Body of pancreas (tissue), 4 donors: ENCODE data around the gene VCX3B. TPM values are rescaled to one million over a fixed set of nuclear protein-coding genes. Genes with fewer than 3 reads are reported as not detected.
"Not testable (repeated sequence)": the region's sequence is repeated elsewhere in the genome, so short reads cannot be mapped to it uniquely, and the experiment has no call there.

ENCODE experiments used
- ATAC-seq: fragments of 150-250 bp; one replicate; pipeline ENCODE4 v1.9.1; 2016
- DNase-seq, 4 donors: peaks; one replicate each; pipeline ENCODE4 v3.0.0-alpha.2; 2019
- H3K27ac ChIP-seq, 4 donors: fragments of 200-600 bp; sonication (generic); 1 replicate in 3 of 4; 2 replicates in 1 of 4; pipeline versions ENCODE4 v1.5.1 to v1.6.1; 2016 to 2019; ENCODE audit warnings: mild to moderate bottlenecking in 1 of 4, mixed read lengths in 1 of 4, moderate library complexity in 1 of 4
- H3K27me3 ChIP-seq, 2 donors: fragments of 200-600 bp; sonication (generic); one replicate each; pipeline ENCODE4 v1.6.0; 2016; ENCODE audit warnings: mild to moderate bottlenecking in 1 of 2
- H3K36me3 ChIP-seq, 2 donors: fragments of 200-600 bp; sonication (generic); replicated peaks in 1 of 2; 2 replicates each; pipeline ENCODE4 v1.5.1; 2016; ENCODE audit warnings: low read depth in 2 of 2; ENCODE audit not compliant: insufficient read depth in 1 of 2
- H3K4me1 ChIP-seq: fragments of 200-600 bp; sonication (generic); one replicate; pipeline ENCODE4 v1.6.0; 2016
- H3K4me3 ChIP-seq, 2 donors: fragments of 200-600 bp; sonication (generic); 1 replicate in 1 of 2; 2 replicates in 1 of 2; pipeline ENCODE4 v1.5.1; 2016 to 2019
- H3K9me3 ChIP-seq, 3 donors: fragments of 200-600 bp; sonication (generic); 1 replicate in 2 of 3; 2 replicates in 1 of 3; pipeline ENCODE4 v1.5.1; 2016
- POLR2A ChIP-seq, 3 donors: fragments of 450-650 bp; IDR thresholded peaks; one replicate each; pipeline ENCODE4 v1.6.1; 2016; ENCODE audit warnings: antibody characterized with exemption in 3 of 3, mild to moderate bottlenecking in 2 of 3
- WGBS, 2 donors: methylation state at CpG; one replicate each; pipeline ENCODE4 v1.1.5; 2017; 5-methylcytosine and 5-hydroxymethylcytosine counted together
- intact Hi-C: fragments of 100-400 bp; cut with DNase I; formaldehyde crosslinking; loops from one replicate; pipeline ENCODE4 v1.15.1; 2023
- total RNA-seq, 2 donors: library from RNA; depleted of rRNA; stranded (reverse); fragments of >200 nt; gene quantifications; one replicate each; pipeline ENCODE4 v1.1.0, GENCODE V29; 2016
- TF ChIP-seq, protein P1 (sequence below), 7 experiments: fragments of 450-650 bp in 4 of 7; fragments of 200-600 bp in 3 of 7; sonication (generic) in 3 of 7; IDR thresholded peaks; one replicate each; pipeline ENCODE4 v1.5.1; 2016 to 2019; ENCODE audit warnings: antibody characterized with exemption in 7 of 7

VCX3B gene
- total RNA-seq, 2 donors from 2014 or later, result not detected

DNA sequence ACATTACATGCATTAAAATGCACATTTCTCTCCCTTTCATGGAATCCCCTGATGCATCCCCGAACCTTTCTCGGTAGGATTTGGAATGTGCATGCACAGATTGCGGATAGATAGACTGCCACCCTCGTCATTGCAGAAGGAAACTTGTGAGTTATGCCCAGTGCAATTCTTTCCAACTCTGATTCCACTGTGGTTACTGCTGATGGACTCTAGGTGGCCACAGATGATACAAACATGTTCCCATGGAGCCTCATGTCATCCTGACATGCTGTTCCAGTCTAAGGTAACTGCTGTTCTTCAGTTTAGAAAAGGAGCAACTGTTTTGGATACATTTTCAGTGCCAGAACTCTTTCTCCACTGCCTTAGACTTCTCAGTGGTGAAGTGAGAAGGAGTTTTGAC lies 9.1 kb upstream of the VCX3B start:
- WGBS, 2 donors, result 77 to 78% methylated on average over 4 of the region's 4 CpGs
- intact Hi-C loops, result no loop called here
- H3K27me3 ChIP-seq, result no peaks in the 10 kb centered on the region
- no peaks in the 10 kb centered on the region for H3K4me1 ChIP-seq
- no peaks in the 10 kb centered on the region for H3K36me3 ChIP-seq
- no peak for ATAC-seq
- no peak for TF ChIP-seq POLR2A (IDR thresholded peaks at IDR 0.05)
- TF ChIP-seq, protein P1, sequence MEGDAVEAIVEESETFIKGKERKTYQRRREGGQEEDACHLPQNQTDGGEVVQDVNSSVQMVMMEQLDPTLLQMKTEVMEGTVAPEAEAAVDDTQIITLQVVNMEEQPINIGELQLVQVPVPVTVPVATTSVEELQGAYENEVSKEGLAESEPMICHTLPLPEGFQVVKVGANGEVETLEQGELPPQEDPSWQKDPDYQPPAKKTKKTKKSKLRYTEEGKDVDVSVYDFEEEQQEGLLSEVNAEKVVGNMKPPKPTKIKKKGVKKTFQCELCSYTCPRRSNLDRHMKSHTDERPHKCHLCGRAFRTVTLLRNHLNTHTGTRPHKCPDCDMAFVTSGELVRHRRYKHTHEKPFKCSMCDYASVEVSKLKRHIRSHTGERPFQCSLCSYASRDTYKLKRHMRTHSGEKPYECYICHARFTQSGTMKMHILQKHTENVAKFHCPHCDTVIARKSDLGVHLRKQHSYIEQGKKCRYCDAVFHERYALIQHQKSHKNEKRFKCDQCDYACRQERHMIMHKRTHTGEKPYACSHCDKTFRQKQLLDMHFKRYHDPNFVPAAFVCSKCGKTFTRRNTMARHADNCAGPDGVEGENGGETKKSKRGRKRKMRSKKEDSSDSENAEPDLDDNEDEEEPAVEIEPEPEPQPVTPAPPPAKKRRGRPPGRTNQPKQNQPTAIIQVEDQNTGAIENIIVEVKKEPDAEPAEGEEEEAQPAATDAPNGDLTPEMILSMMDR (IDR thresholded peaks at IDR 0.05), result no peak
- H3K27ac ChIP-seq, result no peak overlapping the region
- no peak for DNase-seq
- no peaks in the 10 kb centered on the region for H3K9me3 ChIP-seq
- no peak overlapping the region for H3K4me3 ChIP-seq

DNA sequence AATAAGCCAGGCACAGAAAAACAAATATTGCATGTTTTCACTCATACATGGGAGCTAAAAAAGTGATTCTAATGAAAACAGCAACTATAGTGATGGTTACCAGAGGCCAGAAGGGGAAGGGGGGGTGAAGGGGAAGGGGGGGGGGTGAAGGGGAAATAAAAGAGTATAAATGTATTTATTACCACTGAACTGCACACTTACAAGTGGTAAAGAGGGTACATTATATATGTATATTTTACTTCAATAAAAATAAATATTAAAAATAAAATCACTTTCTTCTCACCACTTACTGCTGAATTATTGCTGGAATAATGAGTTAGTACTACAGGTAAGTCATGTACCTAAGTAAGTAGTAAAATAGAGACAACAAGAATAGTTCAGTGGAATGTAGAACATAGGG lies 2.1 kb upstream of the VCX3B start:
- Histone ChIP-seq H3K27me3 (no peaks in the 10 kb centered on the region), H3K4me1 (no peaks in the 10 kb centered on the region), H3K27ac (no peak overlapping the region), H3K4me3 (no peak overlapping the region), H3K36me3 (no peaks in the 10 kb centered on the region), H3K9me3 (no peaks in the 10 kb centered on the region)
- no peak for DNase-seq
- ATAC-seq, result no peak
- intact Hi-C loops, result no loop called here
- TF ChIP-seq POLR2A (IDR thresholded peaks at IDR 0.05), result no peak
- TF ChIP-seq, protein P1 (IDR thresholded peaks at IDR 0.05), result no peak

DNA sequence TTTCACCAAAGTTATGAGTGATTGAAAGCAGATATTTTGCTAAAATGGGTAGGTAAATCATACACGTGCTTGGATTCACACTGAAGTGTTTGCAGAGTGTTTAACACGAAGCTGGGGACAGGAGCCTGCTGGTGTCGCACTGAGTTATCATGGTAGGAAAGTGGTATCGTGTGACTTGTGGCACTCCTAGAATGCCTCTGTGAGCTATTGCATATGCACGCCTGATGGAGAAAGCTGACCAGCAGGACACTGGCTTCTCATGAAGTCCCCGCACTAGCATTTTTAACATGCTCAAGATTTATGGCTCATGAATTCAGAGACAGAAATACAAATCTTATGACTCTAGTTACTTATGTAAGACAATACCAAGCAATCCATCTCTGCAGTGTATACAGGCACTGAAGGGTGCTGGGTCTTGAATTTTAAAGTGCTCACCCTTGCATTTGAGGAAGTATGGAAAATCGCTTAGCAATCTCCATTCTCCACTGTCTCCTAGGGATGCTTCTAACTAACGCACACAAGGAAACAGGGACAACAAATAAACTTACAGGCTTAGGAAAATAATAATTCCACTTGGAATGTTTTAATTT lies 19.8 kb downstream of the VCX3B start:
- DNase-seq, result no peak
- WGBS, 2 donors, result 53 to 65% methylated on average over 7 to 8 of the region's 8 CpGs

DNA sequence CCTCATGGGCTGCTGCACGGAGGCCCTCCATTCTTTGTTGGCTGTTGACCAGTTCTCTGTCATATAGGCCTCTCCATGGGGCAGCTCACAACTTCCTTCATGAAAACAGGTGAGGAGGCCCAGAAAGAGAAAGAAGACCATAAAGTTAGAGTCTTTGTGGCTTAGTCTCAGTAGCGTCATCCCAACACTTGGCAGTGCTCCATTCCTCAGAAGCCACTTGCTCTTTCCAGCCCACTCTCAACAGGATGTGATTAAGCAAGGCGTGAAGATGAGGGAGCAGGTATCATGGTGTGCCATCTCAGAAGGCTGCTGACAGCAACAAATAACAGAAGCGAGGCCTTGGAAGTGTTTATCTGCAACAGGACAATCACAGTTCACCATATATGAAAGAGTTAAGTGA lies 30.4 kb downstream of the VCX3B start:
- WGBS, 2 donors, result 50 to 67% methylated on average over 3 to 4 of the region's 4 CpGs
- H3K4me1 ChIP-seq, H3K27ac ChIP-seq, H3K27me3 ChIP-seq, H3K9me3 ChIP-seq, ATAC-seq, intact Hi-C loops, H3K36me3 ChIP-seq, H3K4me3 ChIP-seq, DNase-seq: not testable (repeated sequence)

More for the DNA sequence above, 19.8 kb downstream of the VCX3B start:
- no peaks in the 10 kb centered on the region for H3K4me1 ChIP-seq
- TF ChIP-seq POLR2A (IDR thresholded peaks at IDR 0.05), result no peak
- TF ChIP-seq, protein P1 (IDR thresholded peaks at IDR 0.05), result no peak
- intact Hi-C loops, result no loop called here
- no peaks in the 10 kb centered on the region for H3K9me3 ChIP-seq
- no peak overlapping the region for H3K4me3 ChIP-seq
- H3K27ac ChIP-seq, result no peak overlapping the region
- H3K27me3 ChIP-seq, result no peaks in the 10 kb centered on the region
- ATAC-seq, result no peak
- H3K36me3 ChIP-seq, result no peaks in the 10 kb centered on the region

DNA sequence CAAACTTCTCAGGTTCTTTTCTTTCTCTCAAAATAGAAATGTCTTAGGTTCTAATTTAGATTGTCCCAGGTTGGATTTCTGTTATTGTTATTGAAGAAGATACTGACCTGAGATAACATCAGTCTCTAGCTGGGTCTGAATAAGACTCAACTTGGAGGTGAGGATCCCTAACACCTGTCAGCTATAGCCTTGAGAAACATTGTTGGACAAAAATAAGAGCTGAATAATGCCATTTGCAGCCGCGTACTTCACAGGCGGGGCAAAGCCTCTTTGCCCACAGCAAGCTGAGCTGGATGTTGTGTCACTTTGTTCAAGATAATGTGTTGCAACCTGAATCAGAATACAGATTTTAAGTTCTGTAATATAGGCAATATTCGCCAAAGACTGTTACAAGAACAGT lies 35.6 kb downstream of the VCX3B start:
- H3K4me1 ChIP-seq, result no peaks in the 10 kb centered on the region
- 73 to 83% methylated on average over 3 to 4 of the region's 4 CpGs for WGBS, 2 donors
- H3K4me3 ChIP-seq, result no peak overlapping the region
- no peak overlapping the region for H3K27ac ChIP-seq
- H3K27me3 ChIP-seq, result no peaks in the 10 kb centered on the region
- no peak for ATAC-seq
- H3K9me3 ChIP-seq, result no peaks in the 10 kb centered on the region
- intact Hi-C loops, result no loop called here
- TF ChIP-seq POLR2A (IDR thresholded peaks at IDR 0.05), result no peak
- TF ChIP-seq, protein P1 (IDR thresholded peaks at IDR 0.05), result no peak
- DNase-seq, result no peak
- H3K36me3 ChIP-seq, result no peaks in the 10 kb centered on the region

DNA sequence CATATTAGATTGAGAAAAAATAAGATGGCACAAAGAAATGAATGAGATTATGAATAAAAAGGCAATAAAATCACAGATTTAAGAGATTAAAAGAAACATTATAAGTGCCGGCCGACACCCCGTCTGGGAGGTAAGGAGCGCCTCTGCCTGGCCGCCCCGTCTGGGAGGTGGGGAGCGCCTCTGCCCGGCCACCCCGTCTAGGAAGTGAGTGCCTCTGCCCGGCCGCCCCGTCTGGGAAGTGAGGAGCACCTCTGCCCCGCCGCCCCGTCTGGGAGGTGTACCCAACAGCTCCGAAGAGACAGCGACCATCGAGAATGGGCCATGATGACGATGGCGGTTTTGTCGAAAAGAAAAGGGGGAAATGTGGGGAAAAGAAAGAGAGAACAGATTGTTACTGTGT lies 37.5 kb downstream of the VCX3B start:
- intact Hi-C loops, H3K9me3 ChIP-seq, H3K4me3 ChIP-seq, H3K4me1 ChIP-seq, H3K27ac ChIP-seq, H3K27me3 ChIP-seq, ATAC-seq, H3K36me3 ChIP-seq, DNase-seq: not testable (repeated sequence)
- 91 to 97% methylated on average over 6 to 21 of the region's 21 CpGs for WGBS, 2 donors
